SJCRH30 (cell line): ENCODE measurements around the gene SUN2. TPM values are rescaled to one million over a fixed set of nuclear protein-coding genes. Genes with fewer than 3 reads are reported as not detected.

Experiments
- DNase-seq, 2 experiments: peaks; one replicate each; pipeline ENCODE4 v3.0.0-alpha.2; 2015 to 2020
- H3K27ac ChIP-seq: fragments of 250-450 bp; sonication (Bioruptor Pico); 2 replicates; pipeline ENCODE4 v1.5.1; 2020; ENCODE audit warnings: mild to moderate bottlenecking, moderate library complexity
- H3K27me3 ChIP-seq: fragments of 250-450 bp; sonication (Bioruptor Pico); 2 replicates; pipeline ENCODE4 v1.5.1; 2020; ENCODE audit warnings: mild to moderate bottlenecking, moderate library complexity
- H3K36me3 ChIP-seq: fragments of 250-450 bp; sonication (Bioruptor Pico); 2 replicates; pipeline ENCODE4 v1.5.1; 2020; ENCODE audit warnings: mild to moderate bottlenecking, moderate library complexity
- H3K4me1 ChIP-seq: fragments of 250-450 bp; sonication (Bioruptor Pico); 2 replicates; pipeline ENCODE4 v1.5.1; 2020; ENCODE audit warnings: mild to moderate bottlenecking, moderate library complexity
- H3K4me3 ChIP-seq: fragments of 250-450 bp; sonication (Bioruptor Pico); 2 replicates; pipeline ENCODE4 v1.5.1; 2020; ENCODE audit warnings: mild to moderate bottlenecking, moderate library complexity
- H3K9me3 ChIP-seq: fragments of 250-450 bp; sonication (Bioruptor Pico); replicated peaks from 2 replicates; pipeline ENCODE4 v1.5.1; 2020; ENCODE audit warnings: mild to moderate bottlenecking, moderate library complexity
- total RNA-seq: library from RNA; depleted of rRNA; stranded (reverse); fragments of >200 nt; shearing (Covaris generic); gene quantifications from 2 replicates; pipeline ENCODE4 v1.2.3, GENCODE V29; 2014

The SUN2 gene
- total RNA-seq, 1 experiment from 2014 or later, result 67.3 TPM

GRCh38 chr22:38713921-38714320 lies 41.9 kb downstream of the SUN2 start:
- Histone ChIP-seq H3K27ac (no peak overlapping the region), H3K4me1 (peaks cover 6% of the 10 kb centered on the region; the same call in 1 of the 2 replicates), H3K27me3 (no peaks in the 10 kb centered on the region), H3K9me3 (no peaks in the 10 kb centered on the region), H3K4me3 (no peak overlapping the region), H3K36me3 (peaks cover 2% of the 10 kb centered on the region; the same call in 1 of the 2 replicates)
- DNase-seq, result no peak

- no peak for DNase-seq
- Histone ChIP-seq H3K4me3 (no peak overlapping the region), H3K27ac (no peak overlapping the region), H3K27me3 (no peaks in the 10 kb centered on the region), H3K36me3 (no peaks in the 10 kb centered on the region; the same call in 1 of the 2 replicates), H3K9me3 (no peaks in the 10 kb centered on the region), H3K4me1 (no peaks in the 10 kb centered on the region)
Measured at GRCh38 chr22:38712486-38713207, 43.2 kb downstream of the SUN2 start.

- DNase-seq, result no peak
- no peaks in the 10 kb centered on the region; the same call in 1 of the 2 replicates for H3K36me3 ChIP-seq
- H3K4me3 ChIP-seq, result no peak overlapping the region
- H3K27me3 ChIP-seq, result no peaks in the 10 kb centered on the region
- no peaks in the 10 kb centered on the region for H3K9me3 ChIP-seq
- no peak overlapping the region for H3K27ac ChIP-seq
- H3K4me1 ChIP-seq, result peaks cover 6% of the 10 kb centered on the region
Measured at GRCh38 chr22:38710866-38711265, 44.9 kb downstream of the SUN2 start.

- Histone ChIP-seq H3K27me3 (no peaks in the 10 kb centered on the region), H3K4me1 (peaks cover 6% of the 10 kb centered on the region)
- DNase-seq, result no peak
Measured at GRCh38 chr22:38710351-38710750, 45.4 kb downstream of the SUN2 start.

GRCh38 chr22:38709306-38709705 lies 46.5 kb downstream of the SUN2 start:
- peaks cover 9% of the 10 kb centered on the region for H3K4me1 ChIP-seq
- DNase-seq, result no peak
- H3K36me3 ChIP-seq, result no peaks in the 10 kb centered on the region; the same call in 1 of the 2 replicates

More at GRCh38 chr22:38710351-38710750, 45.4 kb downstream of the SUN2 start:
- no peaks in the 10 kb centered on the region for H3K9me3 ChIP-seq
- H3K4me3 ChIP-seq, result no peak overlapping the region
- H3K27ac ChIP-seq, result no peak overlapping the region
- no peaks in the 10 kb centered on the region; the same call in 1 of the 2 replicates for H3K36me3 ChIP-seq

GRCh38 chr22:38707984-38708383 lies 47.8 kb downstream of the SUN2 start:
- Histone ChIP-seq H3K4me1 (peaks cover 9% of the 10 kb centered on the region), H3K27ac (no peak overlapping the region), H3K27me3 (no peaks in the 10 kb centered on the region), H3K9me3 (no peaks in the 10 kb centered on the region), H3K36me3 (no peaks in the 10 kb centered on the region; the same call in 1 of the 2 replicates), H3K4me3 (no peak overlapping the region)
- DNase-seq, result no peak

More at GRCh38 chr22:38709306-38709705, 46.5 kb downstream of the SUN2 start:
- Histone ChIP-seq H3K27ac (no peak overlapping the region), H3K27me3 (no peaks in the 10 kb centered on the region), H3K9me3 (no peaks in the 10 kb centered on the region), H3K4me3 (no peak overlapping the region)

GRCh38 chr22:38707346-38707745 lies 48.5 kb downstream of the SUN2 start:
- no peaks in the 10 kb centered on the region; the same call in 1 of the 2 replicates for H3K36me3 ChIP-seq
- no peaks in the 10 kb centered on the region for H3K27me3 ChIP-seq
- no peaks in the 10 kb centered on the region for H3K9me3 ChIP-seq
- DNase-seq, result no peak
- H3K4me1 ChIP-seq, result peaks cover 9% of the 10 kb centered on the region
- peak overlapping the region; percentile 77 for H3K4me3 ChIP-seq
- no peak overlapping the region for H3K27ac ChIP-seq

- H3K9me3 ChIP-seq, result no peaks in the 10 kb centered on the region
- H3K27me3 ChIP-seq, result no peaks in the 10 kb centered on the region
- no peak for DNase-seq
- H3K4me1 ChIP-seq, result peaks cover 9% of the 10 kb centered on the region
- peak overlapping the region; percentile 48; the same call in 1 of the 2 replicates for H3K27ac ChIP-seq
- H3K36me3 ChIP-seq, result no peaks in the 10 kb centered on the region; the same call in 1 of the 2 replicates
- peak overlapping the region; percentile 77 for H3K4me3 ChIP-seq
Measured at GRCh38 chr22:38706901-38707195, 49.0 kb downstream of the SUN2 start.

- H3K27ac ChIP-seq, result peak overlapping the region; percentile 48
- DNase-seq, result peak; percentile 43 to 48
- no peaks in the 10 kb centered on the region; the same call in 1 of the 2 replicates for H3K36me3 ChIP-seq
- no peaks in the 10 kb centered on the region for H3K9me3 ChIP-seq
- peak overlapping the region; percentile 77 for H3K4me3 ChIP-seq
- H3K27me3 ChIP-seq, result no peaks in the 10 kb centered on the region
- H3K4me1 ChIP-seq, result peaks cover 9% of the 10 kb centered on the region
Measured at GRCh38 chr22:38706101-38706900, 49.5 kb downstream of the SUN2 start.

DNA sequence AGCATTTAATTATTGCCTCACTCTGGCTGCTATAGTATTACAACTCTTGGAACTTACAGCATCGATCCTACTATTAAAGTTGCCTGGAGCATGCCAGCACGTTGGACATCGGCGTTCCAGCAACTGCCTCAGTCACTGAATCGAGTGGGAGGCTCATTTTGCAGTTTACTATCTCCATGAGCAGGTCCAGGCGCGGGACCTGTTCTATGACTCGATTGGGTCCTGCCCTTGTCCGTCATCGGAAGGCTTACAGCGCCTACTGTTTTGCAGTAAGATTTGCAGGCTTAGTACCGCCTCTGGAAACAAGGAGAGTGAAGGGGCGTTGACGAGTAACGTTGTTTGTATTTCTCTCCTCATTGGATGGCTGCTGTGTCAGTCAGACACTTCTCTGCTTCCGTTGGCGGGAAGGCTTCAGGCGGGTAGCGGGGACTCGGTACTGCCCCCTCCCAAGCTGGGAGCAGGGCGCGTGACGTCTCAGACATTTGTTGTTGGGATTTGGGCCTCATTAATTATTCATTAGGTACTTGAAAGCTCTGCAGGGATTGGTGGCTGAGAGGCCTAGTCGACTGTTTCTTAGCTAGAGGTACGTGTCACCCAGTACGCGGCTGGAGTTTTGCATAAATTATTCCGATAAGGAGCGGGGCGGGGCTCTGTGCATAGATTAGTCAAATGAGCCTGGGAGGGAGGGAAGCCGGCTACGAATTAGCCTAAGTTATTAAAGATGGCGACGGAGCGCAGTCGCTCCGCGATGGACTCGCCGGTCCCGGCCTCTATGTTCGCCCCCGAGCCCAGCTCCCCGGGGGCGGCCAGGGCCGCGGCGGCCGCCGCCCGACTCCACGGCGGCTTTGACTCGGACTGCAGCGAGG lies 50.3 kb downstream of the SUN2 start, which contains the start of gene GTPBP1:
Gene GTPBP1 (plus strand): TSS at position 710 of the 866 bp plus-strand sequence. CDS start 12 bp downstream, at position 722.
- Histone ChIP-seq H3K27ac (peak within 1 kb of the TSS; percentile 48), H3K9me3 (no peaks in the 10 kb centered on the region), H3K4me1 (peaks cover 9% of the 10 kb centered on the region), H3K36me3 (no peaks in the 10 kb centered on the region; the same call in 1 of the 2 replicates), H3K4me3 (peak within 1 kb of the TSS; percentile 77), H3K27me3 (no peaks in the 10 kb centered on the region)
- peak; percentile 99 for DNase-seq

- H3K4me1 ChIP-seq, result peaks cover 9% of the 10 kb centered on the region
- H3K27me3 ChIP-seq, result no peaks in the 10 kb centered on the region
- H3K36me3 ChIP-seq, result no peaks in the 10 kb centered on the region
- peak overlapping the region; percentile 45 for H3K4me3 ChIP-seq
- peak in 1 of 2 experiments; percentile 19 for DNase-seq
- H3K9me3 ChIP-seq, result no peaks in the 10 kb centered on the region
- H3K27ac ChIP-seq, result peak overlapping the region; percentile 8; the same call in 1 of the 2 replicates
Measured at GRCh38 chr22:38704654-38705234, 51.1 kb downstream of the SUN2 start.

GRCh38 chr22:38700789-38701628 lies 54.8 kb downstream of the SUN2 start, which contains the start of gene JOSD1:
TSS of gene JOSD1 (minus strand) at chr22:38700943. CDS start at chr22:38699987, 956 bp downstream.
- DNase-seq, result peak; percentile 86 to 88
- H3K36me3 ChIP-seq, result no peaks in the 10 kb centered on the region
- H3K4me1 ChIP-seq, result peaks cover 3% of the 10 kb centered on the region; the same call in 1 of the 2 replicates
- peak within 1 kb of the TSS; percentile 50; the same call in 1 of the 2 replicates for H3K27ac ChIP-seq
- peak within 1 kb of the TSS; percentile 95 for H3K4me3 ChIP-seq
- H3K27me3 ChIP-seq, result no peaks in the 10 kb centered on the region
- H3K9me3 ChIP-seq, result no peaks in the 10 kb centered on the region

GRCh38 chr22:38700270-38700788 lies 55.5 kb downstream of the SUN2 start:
- H3K36me3 ChIP-seq, result no peaks in the 10 kb centered on the region
- H3K27me3 ChIP-seq, result no peaks in the 10 kb centered on the region
- peaks cover 3% of the 10 kb centered on the region; the same call in 1 of the 2 replicates for H3K4me1 ChIP-seq
- H3K4me3 ChIP-seq, result peak overlapping the region; percentile 95
- peak; percentile 60 to 63 for DNase-seq
- no peaks in the 10 kb centered on the region for H3K9me3 ChIP-seq
- H3K27ac ChIP-seq, result peak overlapping the region; percentile 50; the same call in 1 of the 2 replicates
